HepG2 (cell line): ENCODE measurements around the gene PPME1.

ENCODE experiments used
- EHMT2 ChIP-seq: fragments of 200-600 bp; sonication (generic); IDR thresholded peaks from 2 replicates; pipeline ENCODE4 v1.7.0; 2017; ENCODE audit warnings: antibody characterized with exemption, low read depth, low read length, borderline replicate concordance
- HNF4A ChIP-seq: sonication (generic); formaldehyde crosslinking; IDR thresholded peaks from 2 replicates; pipeline ENCODE4 v1.4.0; 2020; ENCODE audit warnings: missing genetic modification reagents
- HNRNPL ChIP-seq: fragments of 200-400 bp; formaldehyde crosslinking; IDR thresholded peaks from 2 replicates; pipeline ENCODE4 v1.6.1; 2017; ENCODE audit warnings: mild to moderate bottlenecking, low read depth, low read length

- TF ChIP-seq EHMT2 (no peak), HNF4A (CRISPR knock-in tag) (no peak), HNRNPL (no peak)
Measured at GRCh38 chr11:74147199-74147929, 23.7 kb upstream of the PPME1 start.
